HS-27A (cell line): ENCODE measurements around the gene PTPRK.

Source experiments
- DNase-seq: peaks from one replicate; pipeline ENCODE4 v3.0.0-alpha.2; 2012; ENCODE audit warnings: low read depth, missing footprints

PTPRK gene

GRCh38 chr6:128389820-128390534 lies 130.4 kb downstream of the PTPRK start:
- DNase-seq = no peak

GRCh38 chr6:128388380-128388779 lies 132.0 kb downstream of the PTPRK start:
- DNase-seq = no peak

DNA sequence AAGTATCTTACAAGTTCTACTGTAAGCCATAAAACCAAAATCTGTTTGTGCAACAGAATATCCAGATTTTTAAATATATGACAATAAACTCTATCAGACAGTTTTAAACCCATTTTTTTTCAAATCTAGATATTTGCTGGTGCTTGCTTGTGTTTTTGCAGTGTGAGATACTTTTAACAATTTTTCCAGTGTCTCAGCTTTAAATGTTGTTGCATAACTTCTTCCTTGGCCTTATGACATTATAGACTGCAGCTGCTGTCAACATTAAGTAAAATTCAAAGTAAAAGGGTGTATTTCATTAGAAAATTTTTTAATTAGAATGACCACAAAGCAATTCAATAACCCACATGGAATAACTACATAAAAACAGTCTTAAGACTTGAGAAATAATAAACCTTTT lies 139.5 kb downstream of the PTPRK start:
- no peak for DNase-seq

- no peak for DNase-seq
Measured at GRCh38 chr6:128379577-128379976, 140.8 kb downstream of the PTPRK start.

GRCh38 chr6:128376952-128377503 lies 143.4 kb downstream of the PTPRK start:
- no peak for DNase-seq

DNA sequence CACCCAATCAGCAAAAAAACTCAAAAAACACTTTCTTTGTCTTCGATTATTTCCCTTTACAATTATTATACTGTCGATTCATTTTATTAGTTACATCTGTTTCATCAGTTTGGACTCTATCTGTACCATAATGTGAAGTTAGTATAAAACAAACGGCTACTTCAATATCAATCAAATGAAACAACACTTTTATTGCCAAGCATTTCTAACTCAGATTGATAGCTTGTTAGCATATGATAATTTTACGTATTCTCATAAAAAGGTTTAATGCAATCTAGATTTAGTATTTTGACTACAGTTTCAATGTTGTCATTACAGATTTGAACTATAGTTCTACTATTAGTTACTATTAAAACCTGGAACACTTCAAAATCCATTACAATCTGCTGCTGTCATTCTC lies 149.3 kb downstream of the PTPRK start:
- DNase-seq = no peak

- no peak for DNase-seq
Measured at GRCh38 chr6:128370072-128370471, 150.3 kb downstream of the PTPRK start.

- no peak for DNase-seq
Measured at GRCh38 chr6:128368213-128368944, 152.0 kb downstream of the PTPRK start.

- no peak for DNase-seq
Measured at GRCh38 chr6:128367437-128367836, 153.0 kb downstream of the PTPRK start.

GRCh38 chr6:128365520-128366160 lies 154.8 kb downstream of the PTPRK start:
- no peak for DNase-seq

DNA sequence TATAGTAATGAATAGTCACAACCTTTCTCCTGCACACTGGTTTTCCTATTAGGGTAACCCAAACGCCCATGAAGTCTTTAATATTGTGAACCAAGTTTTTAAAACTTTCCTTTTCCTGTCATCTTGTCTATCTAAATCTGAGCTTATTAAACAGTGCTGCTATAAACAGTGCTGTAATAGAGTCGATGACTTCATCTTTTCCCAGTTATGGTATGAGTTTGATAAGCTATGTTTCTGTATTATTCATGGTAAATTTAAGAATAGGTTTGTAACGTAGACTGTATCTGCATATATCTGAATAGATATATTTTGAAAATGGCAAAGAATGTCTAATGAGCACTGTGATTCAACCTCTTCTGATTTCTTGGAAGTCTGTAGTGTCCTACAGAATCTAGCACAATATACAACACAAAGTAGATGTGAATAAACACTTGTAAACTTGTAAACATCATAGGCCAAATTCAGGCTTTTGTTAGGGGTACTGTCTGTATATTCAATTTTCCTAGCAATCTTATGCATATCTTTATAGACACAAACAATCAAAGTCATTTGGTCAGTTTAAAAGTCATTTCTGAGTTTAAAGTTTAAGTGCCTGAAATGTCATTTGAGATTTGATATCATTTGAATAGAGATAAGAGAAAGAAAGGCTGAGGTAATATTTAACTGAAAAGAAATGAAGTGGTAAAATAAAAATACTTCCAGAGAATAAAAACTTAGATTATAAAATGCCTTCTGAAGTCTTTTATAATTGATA lies 155.5 kb downstream of the PTPRK start:
- DNase-seq = no peak

DNA sequence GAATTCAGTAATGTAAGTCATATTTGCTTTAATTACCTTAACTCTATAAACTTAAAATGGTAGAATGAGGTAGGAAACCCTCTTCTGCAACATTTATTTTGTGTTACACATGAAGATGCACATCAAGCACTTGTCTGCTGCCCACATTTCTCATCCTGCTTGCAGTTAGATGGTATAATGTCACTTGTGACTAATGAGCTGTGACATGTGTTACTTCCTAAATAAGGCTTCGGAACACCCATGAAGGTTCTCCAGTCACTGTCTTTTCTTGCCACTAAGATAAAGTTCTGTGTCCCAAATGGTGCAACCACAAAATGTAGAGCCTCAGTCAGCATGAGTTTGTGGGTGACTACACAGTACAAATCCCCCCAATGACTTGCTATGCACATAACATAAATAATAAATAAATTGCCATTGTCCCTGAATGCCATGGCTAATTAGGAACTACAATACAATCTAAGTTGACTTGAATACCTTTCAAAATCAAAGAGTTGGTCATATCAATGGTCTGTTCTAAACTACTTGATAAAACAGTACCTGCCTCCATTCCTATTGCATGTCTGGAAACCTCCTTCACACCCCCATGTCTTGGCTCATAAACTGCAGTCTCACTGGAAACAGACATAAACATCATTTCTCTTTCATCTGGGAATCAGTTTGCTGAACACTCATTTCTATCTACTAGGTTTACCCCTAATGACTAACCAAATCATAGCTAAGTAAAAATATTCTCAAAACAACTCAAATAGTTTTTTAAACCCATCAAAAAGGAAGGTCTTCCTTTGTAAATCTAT lies 157.2 kb downstream of the PTPRK start:
- DNase-seq = no peak

DNA sequence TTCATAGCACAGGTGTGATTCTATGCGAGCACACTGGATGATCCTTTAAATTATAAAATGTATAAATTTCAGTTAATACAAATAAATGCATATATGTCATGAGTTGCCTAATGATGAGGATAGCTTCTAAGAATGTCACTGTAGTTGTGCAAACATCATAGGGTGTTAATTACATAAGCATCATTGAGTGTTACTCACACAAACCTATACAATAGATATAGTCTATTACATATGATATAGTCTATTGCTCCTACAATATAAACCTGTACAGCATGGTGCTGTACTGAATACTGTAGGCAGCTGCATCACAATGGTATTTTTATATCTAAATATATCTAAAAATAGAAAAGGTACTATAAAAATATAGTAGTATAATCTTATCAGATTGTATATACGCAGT lies 159.0 kb downstream of the PTPRK start:
- no peak for DNase-seq

- no peak for DNase-seq
Measured at GRCh38 chr6:128358244-128358776, 162.1 kb downstream of the PTPRK start.

- no peak for DNase-seq
Measured at GRCh38 chr6:128357392-128358130, 162.8 kb downstream of the PTPRK start.

- no peak for DNase-seq
Measured at GRCh38 chr6:128352366-128352765, 168.0 kb downstream of the PTPRK start.

DNA sequence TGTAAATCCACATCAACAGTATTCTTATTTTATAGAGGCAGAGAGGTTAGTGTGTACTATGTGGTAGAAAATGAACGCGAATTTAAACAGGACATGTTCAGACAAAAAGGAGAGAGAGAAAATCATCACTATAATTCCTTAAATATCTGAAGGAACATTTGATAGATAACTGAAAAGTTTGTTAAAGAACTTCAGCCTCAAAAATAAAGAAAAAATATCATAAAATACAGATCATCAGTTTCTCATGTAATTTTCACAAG lies 169.2 kb downstream of the PTPRK start:
- DNase-seq = no peak

DNA sequence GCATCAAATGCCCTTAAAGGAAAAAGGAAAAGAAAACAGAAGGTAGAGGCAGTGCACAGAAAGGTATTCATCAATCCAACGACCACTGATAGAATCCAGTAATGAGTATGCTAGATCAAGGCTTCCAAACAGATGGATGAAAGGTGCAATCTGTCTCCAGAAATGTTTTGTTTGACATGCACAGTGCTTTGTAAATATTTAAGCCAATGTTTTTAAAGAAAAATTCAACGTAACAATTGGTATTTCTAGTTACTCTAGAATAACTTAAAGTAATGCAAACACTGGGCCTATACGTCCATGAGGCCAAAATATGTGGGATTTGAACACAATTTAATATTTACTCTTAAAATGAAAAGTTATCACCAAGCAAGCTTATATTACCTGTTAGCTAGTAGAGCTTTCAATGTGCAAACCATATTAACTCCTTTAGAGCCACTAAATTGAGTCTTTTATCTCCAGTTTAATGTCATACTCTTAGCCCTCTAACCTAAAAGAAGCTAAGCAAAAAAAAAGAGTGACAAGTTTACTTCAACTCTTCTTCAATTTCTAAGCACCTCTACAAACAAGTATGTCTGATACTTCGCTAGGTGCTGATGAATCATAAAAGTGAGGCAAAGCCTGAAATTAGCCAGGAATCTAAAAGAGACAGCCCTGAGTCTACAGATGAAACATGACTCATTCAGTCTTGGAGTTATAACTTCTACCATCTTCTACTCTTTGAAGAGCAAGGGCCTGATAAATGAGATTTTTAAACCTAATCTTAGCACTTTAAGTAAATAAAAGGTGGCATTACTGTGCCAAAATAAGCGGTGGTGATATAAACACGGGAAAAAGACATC lies 169.8 kb downstream of the PTPRK start:
- no peak for DNase-seq

- no peak for DNase-seq
Measured at GRCh38 chr6:128347123-128347522, 173.3 kb downstream of the PTPRK start.

GRCh38 chr6:128346569-128346968 lies 173.8 kb downstream of the PTPRK start:
- no peak for DNase-seq
